Activated CD8-positive, alpha-beta memory T cell treated with anti-CD3 and anti-CD28 coated beads for 4 hours (primary cell): ENCODE measurements around the gene TSACC.
A peak's percentile ranks its signal among the peaks of the same experiment; 100 is the strongest.
"Not testable (repeated sequence)": the region's sequence is repeated elsewhere in the genome, so short reads cannot be mapped to it uniquely, and the experiment has no call there.

Experiments used
- DNase-seq, 2 donors: peaks; one replicate each; pipeline ENCODE4 v3.0.0-alpha.2; 2020; ENCODE audit warnings: low read depth in 2 of 2

The TSACC gene

DNA sequence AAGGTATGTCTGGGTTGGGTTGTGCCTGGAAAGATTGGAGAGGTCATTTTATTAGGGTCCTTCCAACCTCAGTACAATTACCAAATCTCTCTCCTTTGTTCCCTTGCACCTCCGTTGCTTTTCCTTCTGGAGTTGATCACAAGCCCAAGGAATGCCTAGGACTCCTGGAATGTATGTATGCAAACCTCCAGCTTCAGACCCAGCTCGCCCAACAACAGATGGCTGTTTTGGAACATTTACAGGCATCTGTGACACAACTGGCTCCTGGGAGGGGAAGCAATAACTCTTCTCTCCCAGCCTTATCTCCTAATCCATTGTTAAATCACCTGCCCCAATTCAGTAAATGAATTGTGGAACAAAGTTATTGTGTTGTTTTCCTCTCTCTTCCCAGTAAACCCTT lies 8.3 kb downstream of the TSACC start:
- no peak for DNase-seq

DNA sequence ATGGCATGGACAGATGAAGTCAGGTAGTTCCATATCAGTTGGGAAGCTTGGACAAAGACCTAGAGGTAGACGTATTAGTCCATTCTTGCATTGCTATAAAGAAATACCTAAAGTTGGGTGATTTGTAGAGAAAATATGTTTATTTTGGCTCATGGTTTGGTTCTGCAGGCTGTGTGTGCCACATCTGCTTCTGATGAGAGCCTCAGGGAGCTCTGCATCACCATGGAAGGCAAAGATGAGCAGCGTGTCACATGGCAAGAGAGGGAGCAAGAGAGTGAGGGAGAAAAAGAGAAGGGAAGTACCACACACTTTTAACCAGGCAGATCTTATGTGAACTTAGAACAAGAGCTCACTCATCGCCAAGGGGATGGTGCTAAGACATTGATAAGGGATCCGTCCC lies 9.0 kb downstream of the TSACC start:
- DNase-seq = no peak

DNA sequence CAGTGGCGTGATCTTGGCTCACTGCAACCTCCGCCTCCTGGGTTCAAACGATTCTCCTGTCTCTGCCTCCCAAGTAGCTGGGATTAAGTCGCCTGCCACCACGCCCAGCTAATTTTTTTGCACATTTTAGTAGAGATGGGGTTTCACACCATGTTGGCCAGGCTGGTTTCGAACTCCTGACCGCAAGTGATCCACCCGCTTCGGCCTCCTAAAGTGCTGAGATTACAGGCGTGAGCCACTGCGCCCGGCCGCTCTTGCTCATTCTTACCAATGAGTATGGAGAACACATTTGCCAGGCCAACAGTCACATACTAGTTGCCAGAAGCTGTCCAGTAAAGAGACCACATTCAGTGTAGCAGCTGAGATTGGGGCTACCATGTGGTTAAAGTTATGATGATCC lies 14.2 kb downstream of the TSACC start:
- DNase-seq = not testable (repeated sequence)

DNA sequence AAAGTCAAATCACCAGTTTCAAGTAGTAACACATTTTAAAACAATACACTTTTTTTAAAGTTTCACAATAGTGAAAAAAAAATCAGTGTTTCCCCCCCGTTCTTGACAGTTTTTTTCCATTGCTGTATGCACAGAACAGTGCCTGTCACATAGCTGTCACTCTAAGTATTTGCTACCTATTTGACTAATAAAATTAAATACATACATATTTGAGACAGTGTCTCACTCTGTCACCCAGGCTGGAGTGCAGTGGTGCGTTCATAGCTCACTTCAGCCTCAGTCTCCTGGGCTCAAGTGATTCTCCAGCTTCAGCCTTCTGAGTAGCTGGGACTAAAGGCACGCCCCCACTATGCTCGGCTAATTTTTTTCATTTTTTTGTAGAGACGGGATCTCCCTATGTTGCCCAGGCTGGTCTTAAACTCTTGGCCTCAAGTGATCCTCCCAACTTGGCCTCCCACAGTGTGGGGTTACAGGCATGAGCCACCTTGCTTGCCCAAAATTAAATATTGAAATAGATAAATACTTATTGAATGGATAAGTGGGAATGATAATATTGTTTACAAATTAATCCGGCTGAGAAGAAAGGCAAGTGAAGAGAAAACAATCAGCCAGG lies 18.0 kb downstream of the TSACC start:
- no peak for DNase-seq

DNA sequence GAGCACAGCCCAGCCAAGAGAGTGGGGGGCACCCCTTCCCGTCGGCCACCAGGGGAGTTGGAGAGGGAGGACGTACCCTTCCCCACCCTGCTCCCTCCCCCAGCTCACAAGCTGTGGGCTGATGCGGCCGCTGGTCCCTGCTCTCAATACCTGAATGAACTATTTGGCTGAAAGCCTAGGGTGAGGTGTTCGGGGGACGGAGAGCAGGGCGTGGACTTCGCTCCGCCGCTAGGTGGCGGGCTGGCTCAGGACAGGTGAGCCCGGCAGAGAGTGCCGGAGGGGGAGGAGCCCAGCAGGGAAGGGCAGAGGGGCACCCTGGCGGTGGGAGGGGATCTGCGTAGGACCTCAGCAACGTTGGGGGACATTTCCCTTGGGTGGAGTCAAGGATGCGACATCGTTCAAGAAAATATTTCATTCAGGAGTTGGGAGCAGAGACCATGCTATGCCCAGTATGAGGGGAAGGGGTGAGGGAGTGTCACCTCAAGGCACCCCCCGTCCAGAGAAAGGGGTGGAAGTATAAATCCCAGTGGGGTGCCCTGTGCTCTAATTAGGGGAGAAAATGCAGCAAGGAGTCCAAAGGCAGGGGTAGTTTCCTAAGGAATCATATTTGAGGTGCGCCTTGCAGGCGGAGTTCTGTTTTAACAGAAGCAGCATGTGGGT lies 18.7 kb downstream of the TSACC start:
- DNase-seq = peak; percentile 25 to 31

DNA sequence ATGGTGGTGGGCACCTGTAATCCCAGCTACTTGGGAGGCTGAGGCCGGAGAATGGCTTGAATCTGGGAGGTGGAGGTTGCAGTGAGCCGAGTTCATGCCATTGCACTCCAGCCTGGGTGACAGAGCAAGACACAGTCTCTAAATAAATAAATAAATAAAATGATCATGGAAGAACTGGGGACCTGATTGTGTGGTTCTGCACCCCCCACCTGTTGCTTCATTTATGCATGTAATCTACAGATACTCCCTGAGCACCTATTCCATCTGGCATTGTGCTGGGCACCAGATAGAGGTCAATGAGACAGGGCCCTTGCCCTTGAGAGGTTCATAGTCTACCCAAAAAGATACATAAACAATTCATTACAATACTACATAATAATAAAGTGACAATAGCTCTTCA lies 19.7 kb downstream of the TSACC start:
- no peak for DNase-seq

DNA sequence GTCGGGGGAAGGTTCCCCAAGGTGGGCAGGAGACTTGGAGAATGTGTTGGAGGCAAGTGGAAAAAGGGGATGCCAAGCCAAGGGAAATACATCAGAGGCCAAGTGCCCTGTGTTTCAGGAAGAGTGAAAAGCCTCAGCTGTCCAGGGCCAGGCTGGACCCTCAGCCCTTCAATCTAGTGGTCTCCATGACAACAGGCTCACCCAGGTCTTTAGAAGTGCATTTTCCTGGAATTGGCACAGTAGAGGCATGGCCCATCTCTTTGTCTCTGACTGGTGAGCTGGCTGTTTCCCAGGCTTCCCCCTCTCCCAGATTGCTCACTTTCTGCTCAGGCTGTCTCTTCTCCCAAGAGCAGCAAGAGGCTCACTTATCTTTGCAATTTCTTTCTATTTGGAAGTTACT lies 20.3 kb downstream of the TSACC start:
- no peak for DNase-seq

DNA sequence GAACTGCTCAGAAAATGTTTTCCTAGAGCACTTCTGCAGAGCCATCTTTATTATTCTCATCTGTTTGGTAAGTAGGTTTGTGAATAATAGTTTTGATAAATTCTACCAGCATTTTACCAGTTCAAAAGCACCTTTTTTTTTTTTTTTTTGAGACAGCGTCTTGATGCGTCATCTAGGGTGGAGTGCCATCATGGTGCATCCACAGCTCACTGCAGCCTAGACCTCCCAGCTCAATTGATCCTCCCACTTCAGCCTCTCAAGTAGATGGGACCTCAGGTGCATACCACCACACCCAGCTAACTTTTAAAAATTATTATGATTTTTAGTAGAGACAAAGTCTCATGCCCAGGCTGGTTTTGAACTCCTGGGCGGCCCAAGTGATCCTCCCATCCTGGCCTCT lies 20.9 kb downstream of the TSACC start:
- DNase-seq = no peak

DNA sequence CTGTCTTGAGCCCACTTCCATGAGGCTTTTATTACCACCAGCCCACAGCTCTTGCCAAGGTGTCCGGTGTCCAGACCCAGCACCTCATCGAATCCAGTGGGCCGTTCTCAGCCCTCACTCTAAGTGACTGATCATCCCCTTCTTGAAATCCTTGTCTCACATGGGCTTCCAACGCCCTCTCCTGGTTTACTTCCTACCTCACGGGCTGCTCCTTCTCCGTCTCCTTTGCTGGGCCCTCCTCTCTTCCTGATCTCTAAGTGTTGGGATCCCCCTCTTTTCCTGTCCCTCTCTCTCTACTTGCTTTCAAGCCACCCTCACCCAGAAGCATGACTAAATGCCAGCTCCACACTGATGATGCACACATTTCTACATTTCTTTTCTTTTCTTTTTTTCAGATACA lies 21.6 kb downstream of the TSACC start:
- no peak for DNase-seq

DNA sequence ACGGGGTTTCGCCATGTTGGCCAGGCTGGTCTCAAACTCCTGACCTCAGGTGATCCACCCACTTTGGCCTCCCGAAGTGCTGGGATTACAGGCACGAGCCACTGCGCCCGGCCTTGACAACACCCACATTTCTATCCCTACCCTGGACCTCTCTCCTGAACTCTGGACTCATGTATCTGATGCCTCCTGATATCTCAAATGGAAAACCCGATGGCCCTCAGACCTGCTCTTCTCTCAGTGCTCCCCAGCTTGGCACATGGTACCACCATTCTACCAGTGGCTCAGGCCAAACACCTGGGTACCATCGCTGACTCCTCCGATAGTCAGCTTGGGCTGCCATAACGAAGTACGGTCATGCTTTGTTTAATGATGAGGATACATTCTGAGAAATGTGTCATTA lies 22.2 kb downstream of the TSACC start:
- no peak for DNase-seq

DNA sequence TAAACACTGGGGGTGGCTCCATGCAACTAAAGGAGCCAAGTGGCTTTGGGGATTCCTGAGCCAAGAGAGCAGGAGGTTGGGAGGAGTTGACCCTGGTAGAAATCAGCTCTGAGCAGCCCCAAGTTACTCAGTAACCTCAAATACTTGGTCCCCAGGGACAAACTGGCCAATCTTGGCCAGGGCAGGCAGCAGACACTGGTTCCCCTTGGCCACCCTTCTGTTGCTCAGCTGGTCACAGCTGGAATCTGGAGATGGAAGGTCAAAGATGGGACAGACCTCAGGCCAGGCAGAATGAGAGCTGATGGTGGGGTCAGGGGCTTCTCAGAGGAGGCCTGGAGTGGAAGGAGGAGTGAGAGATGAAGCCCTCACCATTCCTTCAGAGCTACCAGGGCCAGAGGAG lies 27.4 kb downstream of the TSACC start:
- DNase-seq = no peak

DNA sequence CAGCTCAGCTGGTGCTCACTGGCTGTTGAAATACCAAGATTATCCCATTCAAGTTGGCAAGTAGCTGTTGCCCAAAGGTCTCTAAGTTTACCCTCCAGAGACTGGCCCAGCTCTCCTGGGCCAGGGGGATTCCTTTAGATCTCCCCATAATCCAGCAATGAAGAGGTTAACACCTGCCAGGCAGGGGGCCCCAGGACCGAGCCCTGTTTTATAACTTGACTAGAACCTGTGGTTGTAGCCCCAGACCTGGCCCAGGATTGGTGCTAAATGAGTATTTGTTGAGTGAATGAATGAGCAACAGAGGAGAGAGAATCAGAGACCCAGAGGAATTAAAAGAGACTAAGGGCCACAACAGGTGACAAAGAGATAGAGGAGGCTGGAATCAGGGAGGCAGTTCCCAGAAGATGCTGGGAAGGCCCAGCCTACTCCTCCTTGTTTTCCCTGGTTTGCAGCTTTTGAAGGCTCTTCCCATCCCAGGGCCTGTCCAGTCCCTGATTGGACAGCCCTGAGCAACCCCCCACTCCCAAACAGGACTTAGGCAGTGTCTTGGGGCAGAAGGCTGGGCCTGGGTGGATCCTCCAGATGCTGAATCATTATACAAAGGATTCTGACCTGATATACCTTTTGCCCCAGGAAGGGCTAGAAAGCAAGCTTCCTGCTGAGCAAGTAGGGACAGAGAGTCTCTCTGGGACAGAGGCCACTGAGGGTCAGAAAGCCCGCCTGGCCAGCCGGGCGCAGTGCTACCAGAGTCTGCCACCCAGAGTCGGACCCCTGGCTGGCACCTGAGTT lies 28.2 kb downstream of the TSACC start:
- DNase-seq = no peak

DNA sequence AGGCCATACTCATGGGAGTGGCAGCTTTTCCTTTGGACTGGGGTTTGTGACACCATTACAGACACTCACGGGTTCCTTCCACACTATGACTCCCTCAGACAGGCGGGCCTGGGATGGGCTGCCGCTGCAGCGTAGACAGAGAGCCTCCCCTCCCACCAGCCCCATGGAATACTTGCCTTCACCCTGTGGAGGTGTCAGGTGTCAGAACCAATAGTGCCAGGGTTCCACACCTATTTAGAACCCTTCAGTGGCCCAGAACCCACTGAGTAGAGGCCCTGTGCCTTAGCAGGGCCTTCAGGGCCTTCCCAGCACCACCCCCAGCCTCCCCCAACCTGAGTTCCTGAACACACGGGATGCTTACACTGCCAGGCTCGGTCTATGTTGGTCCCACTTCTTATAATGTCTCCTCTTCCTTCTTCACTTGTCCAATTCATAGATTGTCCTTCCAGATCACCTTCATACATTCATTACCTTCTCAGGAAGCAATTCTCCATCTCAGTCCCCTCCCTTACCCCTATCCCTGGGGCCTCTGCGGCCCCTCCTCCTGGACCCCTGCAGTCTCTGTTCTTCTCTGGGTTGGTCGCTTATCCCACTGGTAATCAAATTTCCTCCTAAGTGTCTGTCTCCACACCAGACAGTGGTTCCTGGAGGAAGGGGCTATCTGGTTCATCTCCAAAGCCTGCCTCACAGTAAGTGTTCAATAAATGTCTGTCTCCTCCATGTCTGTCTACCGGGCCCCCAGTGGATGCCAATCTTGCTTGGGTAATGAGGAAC lies 29.2 kb downstream of the TSACC start:
- no peak for DNase-seq

DNA sequence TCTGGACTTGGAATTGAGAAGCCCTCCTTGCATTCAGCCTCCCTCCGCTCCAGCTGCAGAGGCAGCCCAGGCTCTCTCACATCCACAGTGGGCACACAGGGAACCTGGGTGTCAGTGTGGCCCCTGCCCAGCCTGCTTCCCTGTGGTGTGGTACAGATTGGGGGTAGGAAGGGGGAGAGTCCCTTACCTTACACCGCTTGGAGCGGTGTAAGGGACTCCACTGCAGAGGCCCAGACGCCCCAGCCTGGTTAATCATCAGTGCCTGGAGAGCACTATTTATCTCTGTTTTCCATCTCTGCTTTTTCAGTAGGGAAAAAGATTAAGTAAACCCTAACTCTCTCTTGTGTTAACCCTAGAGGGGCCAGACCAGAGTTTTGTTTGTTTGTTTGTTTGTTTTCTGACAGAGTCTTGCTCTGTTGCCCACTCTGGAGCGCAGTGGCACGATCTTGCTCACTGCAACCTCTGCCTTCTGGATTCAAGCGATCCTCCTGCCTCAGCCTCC lies 29.9 kb downstream of the TSACC start:
- no peak for DNase-seq

DNA sequence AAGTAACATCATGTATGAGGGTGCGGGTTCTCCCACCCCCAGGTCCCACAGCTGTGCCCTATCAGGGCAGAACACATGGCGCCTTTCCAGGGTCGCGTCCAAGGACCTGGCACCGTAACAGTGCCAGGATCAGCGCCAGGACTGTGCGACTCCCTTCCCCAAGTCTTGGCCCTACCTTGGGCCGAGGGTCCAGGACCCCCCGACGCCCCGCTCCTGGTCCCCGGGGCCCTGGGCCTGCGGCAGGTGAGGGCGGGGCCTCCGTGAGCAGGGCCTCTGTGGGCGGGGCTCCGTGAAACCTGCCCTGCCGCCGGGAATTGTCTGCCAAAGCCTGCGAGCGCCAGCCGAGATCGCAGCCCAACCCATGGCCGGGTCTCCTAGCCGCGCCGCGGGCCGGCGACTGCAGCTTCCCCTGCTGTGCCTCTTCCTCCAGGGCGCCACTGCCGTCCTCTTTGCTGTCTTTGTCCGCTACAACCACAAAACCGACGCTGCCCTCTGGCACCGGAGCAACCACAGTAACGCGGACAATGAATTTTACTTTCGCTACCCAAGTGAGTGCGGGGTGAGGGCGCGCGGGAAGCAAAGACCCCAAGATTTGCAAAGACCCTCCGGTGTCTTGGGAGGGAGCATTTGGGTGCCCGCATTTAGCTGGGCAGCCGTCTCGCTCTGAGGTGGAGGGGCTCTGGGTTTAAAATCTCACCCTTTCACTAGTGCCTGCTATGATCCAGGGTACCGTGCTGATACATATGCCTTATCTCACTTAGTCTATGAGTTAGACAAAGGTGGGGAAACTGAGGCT lies 30.8 kb downstream of the TSACC start, which contains the start of gene RHBG:
RHBG (plus strand) TSS at position 323 of the 796 bp plus-strand sequence; CDS start at position 362, 39 bp downstream.
- DNase-seq = no peak

DNA sequence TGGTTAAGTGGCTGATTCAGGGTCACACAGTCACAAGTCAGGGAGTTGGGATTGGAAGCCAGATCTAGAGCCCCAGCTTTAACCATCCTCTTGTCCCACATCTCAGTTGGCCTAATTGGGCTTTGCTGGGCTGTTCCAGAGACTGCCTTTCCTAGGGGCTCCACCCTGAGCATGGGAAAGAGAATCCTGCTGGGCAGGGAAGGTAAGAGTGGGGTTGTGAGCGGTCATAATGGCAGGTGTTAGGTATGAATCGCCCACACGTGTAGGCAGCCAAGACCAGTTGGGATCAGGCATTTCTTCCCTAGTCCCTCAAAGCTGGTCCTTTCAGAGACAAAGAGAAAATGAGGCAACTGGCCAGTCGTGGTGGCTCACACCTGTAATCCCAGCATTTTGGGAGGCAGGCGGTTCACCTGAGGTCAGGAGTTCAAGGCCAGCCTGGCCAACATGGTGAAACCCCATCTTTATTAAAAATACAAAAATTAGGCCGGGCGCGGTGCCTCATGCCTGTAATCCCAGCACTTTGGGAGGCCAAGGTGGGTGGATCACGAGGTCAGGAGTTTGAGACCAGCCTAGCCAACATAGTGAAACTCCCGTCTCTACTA lies 31.5 kb downstream of the TSACC start:
- not testable (repeated sequence) for DNase-seq

DNA sequence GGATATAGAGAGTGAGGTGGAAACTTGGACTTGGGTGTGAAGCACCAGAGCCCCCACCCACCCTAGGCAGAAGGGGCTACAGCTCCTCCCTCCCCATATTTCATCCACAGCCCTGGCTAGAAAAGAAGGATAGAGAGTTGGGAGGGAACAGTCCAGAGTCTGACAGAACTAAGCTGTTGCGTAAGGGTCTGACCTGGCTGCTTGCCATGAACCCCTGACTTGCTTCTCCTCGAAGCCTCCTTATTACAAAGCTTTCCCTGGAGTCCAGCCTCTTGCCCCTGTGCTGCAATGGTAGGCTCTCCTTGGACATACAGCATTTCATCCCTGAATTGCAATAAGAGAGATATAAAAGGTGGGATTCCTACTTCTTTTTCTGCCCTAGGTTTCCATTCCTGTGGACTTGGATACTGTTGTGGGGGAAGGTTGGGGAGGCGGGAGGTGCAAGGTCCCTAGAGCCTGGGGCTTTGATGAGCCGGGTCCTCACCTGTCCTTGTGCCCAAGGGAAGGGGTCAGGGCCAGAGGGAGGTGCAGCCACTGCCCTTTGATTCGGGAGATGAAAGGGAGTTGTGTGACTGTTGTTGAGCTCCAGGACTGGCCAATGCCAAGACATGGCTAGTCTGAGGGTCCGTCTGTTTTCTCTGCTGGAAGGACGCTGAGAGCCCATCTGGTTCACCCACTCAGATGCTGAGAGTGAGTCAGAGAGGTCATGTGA lies 33.4 kb downstream of the TSACC start:
- no peak for DNase-seq

DNA sequence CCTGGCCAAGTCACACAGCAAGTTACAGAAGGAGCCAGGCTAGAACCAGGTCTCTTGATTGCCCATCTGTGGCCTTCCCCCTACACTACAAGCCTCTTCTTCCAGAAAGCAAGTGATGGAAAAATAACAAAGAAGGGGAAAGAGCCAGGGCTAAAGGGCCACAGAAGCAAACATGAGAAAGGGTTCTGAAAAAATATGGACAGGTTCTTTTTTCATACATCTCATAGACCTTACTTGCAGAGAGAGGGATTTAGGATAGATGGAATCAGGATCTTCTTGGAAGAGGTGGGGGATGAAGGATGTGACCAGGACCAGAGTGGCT lies 33.9 kb downstream of the TSACC start:
- DNase-seq = no peak

DNA sequence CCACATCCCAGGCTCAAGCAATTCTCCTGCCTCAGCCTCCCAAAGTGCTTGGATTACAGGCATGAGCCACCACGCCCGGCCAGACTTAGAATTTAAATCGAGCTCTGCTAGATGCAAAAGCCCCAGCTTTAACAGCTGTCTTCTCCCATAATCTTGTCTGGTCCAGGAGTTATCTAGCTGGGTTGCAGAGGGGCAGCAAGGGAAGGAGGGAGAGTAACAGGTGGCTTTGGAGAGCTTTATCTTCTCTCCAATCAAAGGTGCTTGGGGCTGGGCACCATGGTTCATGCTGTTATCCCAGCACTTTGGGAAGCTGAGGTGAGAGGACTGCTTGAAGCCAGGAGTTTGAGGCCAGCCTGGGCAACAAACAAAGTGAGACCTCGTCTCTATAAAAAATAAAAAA lies 34.5 kb downstream of the TSACC start:
- no peak for DNase-seq

DNA sequence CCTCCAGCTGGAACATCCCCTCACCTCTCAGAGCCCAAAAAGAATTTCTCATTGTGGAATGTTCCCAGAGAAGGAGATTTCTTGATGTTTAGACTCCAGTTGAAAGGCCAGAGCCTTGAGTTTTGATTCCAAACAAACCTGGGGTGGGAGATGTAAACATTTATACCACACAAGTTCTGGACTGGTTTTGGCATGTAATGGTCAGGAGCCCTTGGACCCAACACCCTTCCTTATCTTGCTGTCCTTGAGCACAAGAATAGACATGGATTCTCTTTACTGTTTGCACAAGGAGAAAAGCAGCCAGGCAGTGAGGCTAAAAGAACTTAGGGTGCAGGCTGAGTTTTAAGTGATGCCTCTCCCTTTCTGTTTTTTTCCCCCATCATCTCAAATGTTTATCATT lies 35.2 kb downstream of the TSACC start:
- DNase-seq = no peak
